Esophagus muscularis mucosa (tissue), 4 donors: ENCODE data around the gene OR56A1. TPM values are rescaled to one million over a fixed set of nuclear protein-coding genes. Genes with fewer than 3 reads are reported as not detected.

ENCODE experiments used
- DNase-seq: peaks from one replicate; pipeline ENCODE4 v3.0.0-alpha.2; 2017; ENCODE audit errors: extremely low spot score
- H3K27ac ChIP-seq, 4 donors: fragments of 200-600 bp; sonication (generic); replicated peaks in 1 of 4; 1 replicate in 3 of 4; 2 replicates in 1 of 4; pipeline ENCODE4 v1.5.1; 2016 to 2019; ENCODE audit warnings: mild to moderate bottlenecking in 1 of 4
- H3K27me3 ChIP-seq, 4 donors: fragments of 200-600 bp; sonication (generic); one replicate each; pipeline versions ENCODE4 v1.5.1 to v1.6.0; 2016 to 2019
- H3K36me3 ChIP-seq, 4 donors: fragments of 200-600 bp; sonication (generic); one replicate each; pipeline ENCODE4 v1.5.1; 2016 to 2019
- H3K4me1 ChIP-seq, 4 donors: fragments of 200-600 bp; sonication (generic); one replicate each; pipeline ENCODE4 v1.5.1; 2016 to 2019
- H3K4me3 ChIP-seq, 4 donors: fragments of 200-600 bp; sonication (generic); 1 replicate in 2 of 4; 2 replicates in 2 of 4; pipeline ENCODE4 v1.5.1; 2016 to 2019; ENCODE audit warnings: mild to moderate bottlenecking in 4 of 4, moderate library complexity in 1 of 4
- H3K9me3 ChIP-seq, 4 donors: fragments of 200-600 bp; sonication (generic); 1 replicate in 3 of 4; 2 replicates in 1 of 4; pipeline ENCODE4 v1.5.1; 2016 to 2019
- CTCF ChIP-seq, 3 experiments: fragments of 200-600 bp in 2 of 3; fragments of 450-650 bp in 1 of 3; sonication (generic) in 2 of 3; IDR thresholded peaks; one replicate each; pipeline ENCODE4 v1.5.1; 2017 to 2019; ENCODE audit warnings: antibody characterized with exemption in 3 of 3, mild to moderate bottlenecking in 2 of 3, moderate library complexity in 1 of 3
- EP300 ChIP-seq: sonication (generic); formaldehyde crosslinking; IDR thresholded peaks from one replicate; pipeline ENCODE4 v1.6.1; 2017; ENCODE audit warnings: antibody characterized with exemption
- POLR2A ChIP-seq: fragments of 450-650 bp; IDR thresholded peaks from one replicate; pipeline ENCODE4 v1.6.1; 2017; ENCODE audit warnings: antibody characterized with exemption, moderate library complexity, mild to moderate bottlenecking, low read depth
- POLR2AphosphoS5 ChIP-seq, 2 donors: sonication (generic); formaldehyde crosslinking; IDR thresholded peaks; one replicate each; pipeline ENCODE4 v1.6.1; 2017; ENCODE audit warnings: antibody characterized with exemption in 2 of 2
- WGBS: methylation state at CpG from one replicate; pipeline ENCODE4 v1.1.5; 2018; 5-methylcytosine and 5-hydroxymethylcytosine counted together
- intact Hi-C: fragments of 100-400 bp; cut with DNase I; formaldehyde crosslinking; loops from one replicate; pipeline ENCODE4 v1.15.1; 2023
- total RNA-seq, 4 donors: library from RNA; depleted of rRNA; stranded (reverse); fragments of >200 nt; gene quantifications; one replicate each; pipeline versions ENCODE4 v1.1.0 to v1.2.1, GENCODE V29; 2016

OR56A1 gene
- total RNA-seq, 4 donors from 2014 or later = not detected

DNA sequence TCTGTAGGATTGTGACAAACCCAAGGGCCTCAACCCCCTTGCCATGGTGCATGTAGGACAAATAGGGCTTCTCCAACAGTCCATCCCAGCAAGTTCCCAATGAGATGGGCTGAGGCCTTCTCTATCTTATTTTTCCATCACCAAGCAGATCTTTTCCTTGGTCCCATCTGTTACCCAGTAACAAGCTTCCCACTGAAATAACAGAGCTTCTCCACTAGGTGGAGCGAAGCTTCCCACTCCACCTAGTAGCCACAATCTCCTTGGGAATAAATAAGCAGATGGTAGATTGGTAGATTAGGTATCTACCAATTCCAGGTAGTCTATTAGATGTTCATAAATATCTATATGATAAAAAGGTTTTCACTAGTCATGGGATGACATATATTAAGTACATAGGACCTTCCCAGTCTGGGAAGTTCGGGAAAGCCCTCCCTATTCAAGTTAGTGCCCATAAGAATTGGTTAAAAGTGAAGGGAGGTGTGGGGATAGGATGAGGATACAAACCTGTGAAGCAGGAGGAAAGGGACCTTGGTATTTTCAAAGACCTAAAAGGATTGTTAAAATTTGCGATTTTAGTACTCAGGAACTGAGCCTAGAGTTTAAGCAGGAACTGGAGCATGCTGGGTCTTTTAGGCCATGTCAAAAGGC, 37.8 kb downstream of the OR56A1 start:
- 60% methylated on average over 3 of the region's 3 CpGs for WGBS
- H3K4me3 ChIP-seq = no peak overlapping the region
- no peaks in the 10 kb centered on the region for H3K27me3 ChIP-seq
- TF ChIP-seq POLR2AphosphoS5 (IDR thresholded peaks at IDR 0.05) (no peak), CTCF (IDR thresholded peaks at IDR 0.05) (peak in 2 of 3 experiments; percentile 17 to 41), EP300 (no peak)
- no peak for DNase-seq
- no peak overlapping the region for H3K27ac ChIP-seq
- H3K4me1 ChIP-seq = no peaks in the 10 kb centered on the region
- no peaks in the 10 kb centered on the region for H3K36me3 ChIP-seq
- intact Hi-C loops = no loop called here
- no peaks in the 10 kb centered on the region for H3K9me3 ChIP-seq

- 63% methylated on average over 3 of the region's 3 CpGs for WGBS
- Histone ChIP-seq H3K27me3 (no peaks in the 10 kb centered on the region), H3K27ac (no peak overlapping the region), H3K4me3 (no peak overlapping the region), H3K36me3 (no peaks in the 10 kb centered on the region), H3K4me1 (no peaks in the 10 kb centered on the region), H3K9me3 (no peaks in the 10 kb centered on the region)
- intact Hi-C loops = no loop called here
- TF ChIP-seq POLR2A = no peak
- no peak for TF ChIP-seq POLR2AphosphoS5 (IDR thresholded peaks at IDR 0.05)
- TF ChIP-seq CTCF (IDR thresholded peaks at IDR 0.05) = no peak
- TF ChIP-seq EP300 = no peak
- no peak for DNase-seq
Measured at GRCh38 chr11:5992150-5992549, 38.4 kb downstream of the OR56A1 start.

- intact Hi-C loops = no loop called here
- no peaks in the 10 kb centered on the region for H3K36me3 ChIP-seq
- no peak overlapping the region for H3K4me3 ChIP-seq
- no peaks in the 10 kb centered on the region for H3K27me3 ChIP-seq
- H3K9me3 ChIP-seq = no peaks in the 10 kb centered on the region
- no peak overlapping the region for H3K27ac ChIP-seq
- WGBS = 77% methylated on average over 4 of the region's 4 CpGs
- H3K4me1 ChIP-seq = no peaks in the 10 kb centered on the region
- DNase-seq = no peak
- TF ChIP-seq POLR2AphosphoS5 (IDR thresholded peaks at IDR 0.05) (no peak), POLR2A (no peak), EP300 (no peak), CTCF (IDR thresholded peaks at IDR 0.05) (no peak)
Measured at GRCh38 chr11:5989203-5989602, 41.4 kb downstream of the OR56A1 start.

GRCh38 chr11:5986885-5987284, 43.7 kb downstream of the OR56A1 start, which contains the start of gene OR52L1:
Gene OR52L1 (minus strand): TSS chr11:5986985. CDS start chr11:5986930, 55 bp downstream.
- Histone ChIP-seq H3K4me1 (no peaks in the 10 kb centered on the region), H3K27me3 (no peaks in the 10 kb centered on the region), H3K9me3 (no peaks in the 10 kb centered on the region), H3K27ac (no peak within 1 kb of the TSS), H3K36me3 (no peaks in the 10 kb centered on the region), H3K4me3 (no peak within 1 kb of the TSS)
- TF ChIP-seq EP300 (no peak), POLR2AphosphoS5 (IDR thresholded peaks at IDR 0.05) (no peak), CTCF (IDR thresholded peaks at IDR 0.05) (no peak)
- DNase-seq = no peak
- WGBS = 42% methylated on average over 1 of the region's 1 CpG
- intact Hi-C loops = no loop called here

DNA sequence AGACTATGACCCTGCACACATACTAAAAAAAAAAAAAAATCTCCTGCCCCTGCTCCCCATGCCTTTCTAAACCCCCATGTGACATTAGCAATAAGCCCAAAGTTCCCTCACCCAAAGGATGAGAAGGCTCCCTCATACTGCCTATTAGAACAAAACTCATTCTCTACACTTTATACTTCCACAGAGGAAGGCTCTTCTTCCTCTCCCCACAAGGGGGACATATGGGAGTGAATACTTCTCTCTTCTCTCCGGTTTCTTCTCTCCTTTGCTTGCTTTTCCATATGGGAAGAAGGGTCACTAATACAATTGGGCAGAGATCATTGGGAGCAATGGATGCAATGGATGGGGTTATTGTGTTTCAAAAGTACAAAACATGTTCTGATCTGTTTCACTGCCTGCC, 47.1 kb downstream of the OR56A1 start:
- no peak for DNase-seq
- TF ChIP-seq CTCF (IDR thresholded peaks at IDR 0.05) = no peak
- no peak for TF ChIP-seq POLR2AphosphoS5 (IDR thresholded peaks at IDR 0.05)
- no peak for TF ChIP-seq EP300
- Histone ChIP-seq H3K9me3 (peaks cover 0 to 4% (median 0%) of the 10 kb centered on the region in 4 donors), H3K27ac (no peak overlapping the region), H3K36me3 (no peaks in the 10 kb centered on the region), H3K4me3 (no peak overlapping the region), H3K4me1 (no peaks in the 10 kb centered on the region), H3K27me3 (no peaks in the 10 kb centered on the region)
- intact Hi-C loops = no loop called here
- 28% methylated on average over 1 of the region's 1 CpG for WGBS
